ENCODE measurements around the gene DENND1A.

DNA sequence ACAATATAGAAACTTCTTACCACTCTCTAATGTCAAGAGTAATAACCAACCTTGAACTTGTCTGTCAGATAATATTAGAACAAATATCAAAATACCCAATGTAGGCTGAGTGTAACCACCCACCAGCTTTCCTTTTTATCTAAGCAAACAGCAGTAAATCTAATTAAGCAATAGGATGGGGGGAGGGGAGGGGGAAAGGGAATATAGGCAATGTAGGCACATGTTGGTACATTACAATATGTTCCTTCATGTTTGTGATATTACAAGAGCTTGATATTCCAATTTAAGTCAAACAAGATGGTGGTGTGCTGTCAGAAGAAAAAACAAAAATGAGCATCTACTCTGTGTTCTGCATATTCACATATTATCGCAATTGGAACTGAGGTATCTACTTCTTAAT is 158.2 kb downstream of the DENND1A start:
- TF ChIP-seq CTCF (IDR thresholded peaks at IDR 0.05) (no peak), POLR2AphosphoS5 (IDR thresholded peaks at IDR 0.05) (no peak), POLR2A (IDR thresholded peaks at IDR 0.05) (no peak), EP300 (IDR thresholded peaks at IDR 0.05) (no peak)
